Astrocyte of the spinal cord (primary cell): ENCODE results near the gene FEN1.

ENCODE experiments used
- DNase-seq: peaks from one replicate; pipeline ENCODE4 v3.0.0; 2011; ENCODE audit warnings: low read depth, low spot score
- H3K4me3 ChIP-seq: 2 replicates; pipeline ENCODE4 v1.5.1; 2011; ENCODE audit warnings: low read depth, mild to moderate bottlenecking, low read length, moderate library complexity
- CTCF ChIP-seq: IDR thresholded peaks from 2 replicates; pipeline ENCODE4 v1.5.1; 2012; ENCODE audit warnings: low read depth, mild to moderate bottlenecking, low read length, inconsistent platforms
- in situ Hi-C: cut with HindIII; loops from 2 replicates; pipeline ENCODE4 v1.10.0; 2017; ENCODE audit warnings: low sequenced_read_pairs

The FEN1 gene

GRCh38 chr11:61746442-61747191 is 46.1 kb upstream of the FEN1 start:
- no peak for TF ChIP-seq CTCF
- DNase-seq = no peak
- H3K4me3 ChIP-seq = no peak overlapping the region
- in situ Hi-C loops = no loop called here

GRCh38 chr11:61747192-61747966 is 45.3 kb upstream of the FEN1 start:
- in situ Hi-C loops = no loop called here
- peak; percentile 56 for DNase-seq
- peak; percentile 97 for TF ChIP-seq CTCF

GRCh38 chr11:61747967-61748285 is 44.8 kb upstream of the FEN1 start:
- no peak overlapping the region for H3K4me3 ChIP-seq
- no peak for TF ChIP-seq CTCF
- in situ Hi-C loops = no loop called here
- DNase-seq = no peak

More at GRCh38 chr11:61747192-61747966, 45.3 kb upstream of the FEN1 start:
- no peak overlapping the region for H3K4me3 ChIP-seq

- peak; percentile 35 for DNase-seq
- in situ Hi-C loops = no loop called here
- H3K4me3 ChIP-seq = no peak overlapping the region
- no peak for TF ChIP-seq CTCF
These were observed 43.0 kb upstream of the FEN1 start for GRCh38 chr11:61749591-61750217.

GRCh38 chr11:61750631-61751273 is 42.0 kb upstream of the FEN1 start:
- in situ Hi-C loops = no loop called here
- H3K4me3 ChIP-seq = no peak overlapping the region
- no peak for TF ChIP-seq CTCF
- no peak for DNase-seq

GRCh38 chr11:61751384-61751783 is 41.3 kb upstream of the FEN1 start:
- in situ Hi-C loops = no loop called here
- TF ChIP-seq CTCF = no peak
- DNase-seq = no peak
- H3K4me3 ChIP-seq = no peak overlapping the region
